ENCODE measurements around the gene NFYC. TPM values are rescaled to one million over a fixed set of nuclear protein-coding genes. Genes with fewer than 3 reads are reported as not detected.

The NFYC gene
- polyA plus RNA-seq, 4 donors: 35.7 to 68.9 (median 42.6) TPM

DNA sequence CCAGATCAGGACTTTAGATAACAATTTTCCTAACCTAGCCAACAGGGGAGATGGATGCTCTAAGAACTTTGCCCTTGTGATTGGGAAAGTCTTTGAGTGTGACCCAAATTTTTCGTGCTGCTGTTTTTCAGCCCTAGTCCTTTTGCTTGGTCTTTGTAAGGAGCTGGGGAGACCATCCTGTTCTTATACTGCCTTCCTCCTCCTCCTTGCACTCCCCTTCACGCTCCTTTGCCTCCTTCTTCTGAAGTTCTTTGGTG, 97.8 kb downstream of the NFYC start:
- no peaks in the 10 kb centered on the region for H3K36me3 ChIP-seq (ENCODE audit: control insufficient read depth in 3 of 3, insufficient read depth in 2 of 3, low read depth in 1 of 3, low read length in 3 of 3)
- no peak for DNase-seq
- no peaks in the 10 kb centered on the region for H3K4me1 ChIP-seq (ENCODE audit: control insufficient read depth in 3 of 3, insufficient read depth in 2 of 3, low read depth in 1 of 3, low read length in 2 of 3)
- no peaks in the 10 kb centered on the region for H3K9me3 ChIP-seq (ENCODE audit: control insufficient read depth in 2 of 2, insufficient read depth in 1 of 2, low read depth in 1 of 2, low read length in 1 of 2)
- peaks cover 0 to 28% (median 0%) of the 10 kb centered on the region in 3 donors for H3K27me3 ChIP-seq (ENCODE audit: control insufficient read depth in 3 of 3, insufficient read depth in 3 of 3, low read length in 3 of 3)
- no peak overlapping the region for H3K27ac ChIP-seq (ENCODE audit: low read depth in 1 of 3, low read length in 2 of 3)
- 54 to 80% (median 69%) methylated on average over 2 of the region's 2 CpGs for WGBS, 3 donors
- no peak for FAIRE-seq
- H3K4me3 ChIP-seq (ENCODE audit: low read depth in 1 of 3, low read length in 3 of 3): no peak overlapping the region

- DNase-seq: no peak
- H3K4me3 ChIP-seq (ENCODE audit: low read depth in 1 of 3, low read length in 3 of 3): no peak overlapping the region
- H3K27ac ChIP-seq (ENCODE audit: low read depth in 1 of 3, low read length in 2 of 3): no peak overlapping the region
- H3K9me3 ChIP-seq (ENCODE audit: control insufficient read depth in 2 of 2, insufficient read depth in 1 of 2, low read depth in 1 of 2, low read length in 1 of 2): no peaks in the 10 kb centered on the region
- no peaks in the 10 kb centered on the region for H3K36me3 ChIP-seq (ENCODE audit: control insufficient read depth in 3 of 3, insufficient read depth in 2 of 3, low read depth in 1 of 3, low read length in 3 of 3)
- peaks cover 0 to 22% (median 0%) of the 10 kb centered on the region in 3 donors for H3K27me3 ChIP-seq (ENCODE audit: control insufficient read depth in 3 of 3, insufficient read depth in 3 of 3, low read length in 3 of 3)
- no peaks in the 10 kb centered on the region for H3K4me1 ChIP-seq (ENCODE audit: control insufficient read depth in 3 of 3, insufficient read depth in 2 of 3, low read depth in 1 of 3, low read length in 2 of 3)
- no peak for FAIRE-seq
- 77 to 85% (median 79%) methylated on average over 13 of the region's 13 CpGs for WGBS, 3 donors
Measured at GRCh38 chr1:40789661-40790430, 98.3 kb downstream of the NFYC start.

DNA sequence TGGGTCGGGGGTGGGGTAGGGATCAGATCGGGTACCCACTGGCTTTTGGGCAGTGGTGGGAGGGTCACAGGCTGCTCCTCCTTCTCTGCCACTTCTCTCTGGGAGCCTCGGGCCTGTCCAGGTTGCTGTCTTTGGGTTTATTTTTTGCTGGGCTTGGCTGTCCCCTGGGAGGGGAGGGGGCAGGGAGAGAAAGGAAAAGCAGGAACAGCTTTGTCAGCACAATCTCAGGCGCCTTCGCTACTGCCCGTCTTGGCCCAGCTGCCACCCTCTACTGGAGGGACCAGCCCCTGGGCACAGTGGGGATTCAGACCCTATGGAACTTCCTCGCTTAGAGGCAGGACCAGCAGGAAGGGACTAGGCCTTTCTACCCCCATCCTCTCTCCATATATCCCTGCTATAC, 100.5 kb downstream of the NFYC start:
- Histone ChIP-seq H3K4me1 (ENCODE audit: control insufficient read depth in 3 of 3, insufficient read depth in 2 of 3, low read depth in 1 of 3, low read length in 2 of 3) (no peaks in the 10 kb centered on the region), H3K27ac (ENCODE audit: low read depth in 1 of 3, low read length in 2 of 3) (no peak overlapping the region), H3K4me3 (ENCODE audit: low read depth in 1 of 3, low read length in 3 of 3) (no peak overlapping the region), H3K27me3 (ENCODE audit: control insufficient read depth in 3 of 3, insufficient read depth in 3 of 3, low read length in 3 of 3) (peaks cover 0 to 11% (median 0%) of the 10 kb centered on the region in 3 donors), H3K36me3 (ENCODE audit: control insufficient read depth in 3 of 3, insufficient read depth in 2 of 3, low read depth in 1 of 3, low read length in 3 of 3) (no peaks in the 10 kb centered on the region), H3K9me3 (ENCODE audit: control insufficient read depth in 2 of 2, insufficient read depth in 1 of 2, low read depth in 1 of 2, low read length in 1 of 2) (no peaks in the 10 kb centered on the region)
- FAIRE-seq: no peak
- DNase-seq: no peak
- WGBS, 3 donors: 75 to 82% (median 81%) methylated on average over 7 of the region's 7 CpGs

DNA sequence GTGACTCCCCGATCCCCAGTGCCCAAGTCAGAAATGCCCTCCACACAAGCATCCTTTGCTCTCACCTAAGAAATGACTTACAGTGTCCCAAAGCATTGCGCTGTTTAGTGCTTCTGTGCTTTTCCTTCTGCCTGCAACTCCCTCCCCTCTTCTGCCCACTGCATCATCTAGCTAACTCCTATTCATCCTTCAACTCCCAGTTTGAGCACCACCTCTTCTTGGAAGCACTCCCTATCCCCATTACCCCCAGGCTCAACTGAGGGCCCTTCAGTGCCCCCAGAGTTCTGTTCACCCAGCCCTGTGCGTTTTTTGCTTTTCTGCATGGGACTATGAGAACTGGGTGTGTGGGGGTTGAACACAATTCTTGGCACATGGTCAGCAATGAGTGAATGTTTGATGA, 102.1 kb downstream of the NFYC start:
- no peaks in the 10 kb centered on the region for H3K9me3 ChIP-seq (ENCODE audit: control insufficient read depth in 2 of 2, insufficient read depth in 1 of 2, low read depth in 1 of 2, low read length in 1 of 2)
- no peaks in the 10 kb centered on the region for H3K36me3 ChIP-seq (ENCODE audit: control insufficient read depth in 3 of 3, insufficient read depth in 2 of 3, low read depth in 1 of 3, low read length in 3 of 3)
- DNase-seq: no peak
- 90 to 95% (median 91%) methylated on average over 3 of the region's 3 CpGs for WGBS, 3 donors
- peaks cover 0 to 20% (median 0%) of the 10 kb centered on the region in 3 donors for H3K27me3 ChIP-seq (ENCODE audit: control insufficient read depth in 3 of 3, insufficient read depth in 3 of 3, low read length in 3 of 3)
- H3K4me3 ChIP-seq (ENCODE audit: low read depth in 1 of 3, low read length in 3 of 3): no peak overlapping the region
- no peak overlapping the region for H3K27ac ChIP-seq (ENCODE audit: low read depth in 1 of 3, low read length in 2 of 3)
- H3K4me1 ChIP-seq (ENCODE audit: control insufficient read depth in 3 of 3, insufficient read depth in 2 of 3, low read depth in 1 of 3, low read length in 2 of 3): no peaks in the 10 kb centered on the region
- no peak for FAIRE-seq

GRCh38 chr1:40794048-40794447, 102.5 kb downstream of the NFYC start:
- Histone ChIP-seq H3K4me3 (ENCODE audit: low read depth in 1 of 3, low read length in 3 of 3) (no peak overlapping the region), H3K9me3 (ENCODE audit: control insufficient read depth in 2 of 2, insufficient read depth in 1 of 2, low read depth in 1 of 2, low read length in 1 of 2) (no peaks in the 10 kb centered on the region), H3K4me1 (ENCODE audit: control insufficient read depth in 3 of 3, insufficient read depth in 2 of 3, low read depth in 1 of 3, low read length in 2 of 3) (peaks cover 0 to under 1% (median 0%) of the 10 kb centered on the region in 3 donors), H3K27me3 (ENCODE audit: control insufficient read depth in 3 of 3, insufficient read depth in 3 of 3, low read length in 3 of 3) (peaks cover 0 to 20% (median 0%) of the 10 kb centered on the region in 3 donors), H3K27ac (ENCODE audit: low read depth in 1 of 3, low read length in 2 of 3) (no peak overlapping the region), H3K36me3 (ENCODE audit: control insufficient read depth in 3 of 3, insufficient read depth in 2 of 3, low read depth in 1 of 3, low read length in 3 of 3) (no peaks in the 10 kb centered on the region)
- no peak for FAIRE-seq
- 82 to 91% (median 87%) methylated on average over 4 of the region's 4 CpGs for WGBS, 3 donors
- no peak for DNase-seq

GRCh38 chr1:40794974-40795715, 103.6 kb downstream of the NFYC start:
- Histone ChIP-seq H3K27ac (ENCODE audit: low read depth in 1 of 3, low read length in 2 of 3) (no peak overlapping the region), H3K4me3 (ENCODE audit: low read depth in 1 of 3, low read length in 3 of 3) (no peak overlapping the region), H3K27me3 (ENCODE audit: control insufficient read depth in 3 of 3, insufficient read depth in 3 of 3, low read length in 3 of 3) (peaks cover 0 to 23% (median 0%) of the 10 kb centered on the region in 3 donors), H3K9me3 (ENCODE audit: control insufficient read depth in 2 of 2, insufficient read depth in 1 of 2, low read depth in 1 of 2, low read length in 1 of 2) (no peaks in the 10 kb centered on the region), H3K36me3 (ENCODE audit: control insufficient read depth in 3 of 3, insufficient read depth in 2 of 3, low read depth in 1 of 3, low read length in 3 of 3) (no peaks in the 10 kb centered on the region), H3K4me1 (ENCODE audit: control insufficient read depth in 3 of 3, insufficient read depth in 2 of 3, low read depth in 1 of 3, low read length in 2 of 3) (peaks cover 0 to 10% (median 0%) of the 10 kb centered on the region in 3 donors)
- 74 to 77% (median 75%) methylated on average over 10 of the region's 10 CpGs for WGBS, 3 donors
- DNase-seq (no peak), FAIRE-seq (no peak)

GRCh38 chr1:40795811-40796586, 104.5 kb downstream of the NFYC start:
- no peaks in the 10 kb centered on the region for H3K36me3 ChIP-seq (ENCODE audit: control insufficient read depth in 3 of 3, insufficient read depth in 2 of 3, low read depth in 1 of 3, low read length in 3 of 3)
- 51 to 61% (median 55%) methylated on average over 13 of the region's 13 CpGs for WGBS, 3 donors
- peaks cover 0 to 26% (median 0%) of the 10 kb centered on the region in 3 donors for H3K27me3 ChIP-seq (ENCODE audit: control insufficient read depth in 3 of 3, insufficient read depth in 3 of 3, low read length in 3 of 3)
- peak overlapping the region in 1 of 3 donors; percentile 20 for H3K27ac ChIP-seq (ENCODE audit: low read depth in 1 of 3, low read length in 2 of 3)
- no peaks in the 10 kb centered on the region for H3K9me3 ChIP-seq (ENCODE audit: control insufficient read depth in 2 of 2, insufficient read depth in 1 of 2, low read depth in 1 of 2, low read length in 1 of 2)
- no peak overlapping the region for H3K4me3 ChIP-seq (ENCODE audit: low read depth in 1 of 3, low read length in 3 of 3)
- DNase-seq (no peak), FAIRE-seq (no peak)
- peaks cover 0 to 10% (median 0%) of the 10 kb centered on the region in 3 donors for H3K4me1 ChIP-seq (ENCODE audit: control insufficient read depth in 3 of 3, insufficient read depth in 2 of 3, low read depth in 1 of 3, low read length in 2 of 3)

GRCh38 chr1:40796939-40797667, 105.6 kb downstream of the NFYC start:
- H3K27ac ChIP-seq (ENCODE audit: low read depth in 1 of 3, low read length in 2 of 3): peak overlapping the region in 1 of 3 donors; percentile 29
- peaks cover 0 to 29% (median 0%) of the 10 kb centered on the region in 3 donors for H3K27me3 ChIP-seq (ENCODE audit: control insufficient read depth in 3 of 3, insufficient read depth in 3 of 3, low read length in 3 of 3)
- H3K4me3 ChIP-seq (ENCODE audit: low read depth in 1 of 3, low read length in 3 of 3): no peak overlapping the region
- FAIRE-seq (no peak), DNase-seq (no peak)
- no peaks in the 10 kb centered on the region for H3K9me3 ChIP-seq (ENCODE audit: control insufficient read depth in 2 of 2, insufficient read depth in 1 of 2, low read depth in 1 of 2, low read length in 1 of 2)
- H3K4me1 ChIP-seq (ENCODE audit: control insufficient read depth in 3 of 3, insufficient read depth in 2 of 3, low read depth in 1 of 3, low read length in 2 of 3): peaks cover 0 to 20% (median 4%) of the 10 kb centered on the region in 3 donors
- H3K36me3 ChIP-seq (ENCODE audit: control insufficient read depth in 3 of 3, insufficient read depth in 2 of 3, low read depth in 1 of 3, low read length in 3 of 3): no peaks in the 10 kb centered on the region
- WGBS, 3 donors: 63 to 68% (median 67%) methylated on average over 9 of the region's 9 CpGs
